Astrocyte of the spinal cord (primary cell): ENCODE data around the gene ARHGEF3.

ENCODE experiments used
- DNase-seq: peaks from one replicate; pipeline ENCODE4 v3.0.0; 2011; ENCODE audit warnings: low read depth, low spot score
- H3K4me3 ChIP-seq: 2 replicates; pipeline ENCODE4 v1.5.1; 2011; ENCODE audit warnings: low read depth, mild to moderate bottlenecking, low read length, moderate library complexity
- CTCF ChIP-seq: IDR thresholded peaks from 2 replicates; pipeline ENCODE4 v1.5.1; 2012; ENCODE audit warnings: low read depth, mild to moderate bottlenecking, low read length, inconsistent platforms
- in situ Hi-C: cut with HindIII; loops from 2 replicates; pipeline ENCODE4 v1.10.0; 2017; ENCODE audit warnings: low sequenced_read_pairs

Gene ARHGEF3

DNA sequence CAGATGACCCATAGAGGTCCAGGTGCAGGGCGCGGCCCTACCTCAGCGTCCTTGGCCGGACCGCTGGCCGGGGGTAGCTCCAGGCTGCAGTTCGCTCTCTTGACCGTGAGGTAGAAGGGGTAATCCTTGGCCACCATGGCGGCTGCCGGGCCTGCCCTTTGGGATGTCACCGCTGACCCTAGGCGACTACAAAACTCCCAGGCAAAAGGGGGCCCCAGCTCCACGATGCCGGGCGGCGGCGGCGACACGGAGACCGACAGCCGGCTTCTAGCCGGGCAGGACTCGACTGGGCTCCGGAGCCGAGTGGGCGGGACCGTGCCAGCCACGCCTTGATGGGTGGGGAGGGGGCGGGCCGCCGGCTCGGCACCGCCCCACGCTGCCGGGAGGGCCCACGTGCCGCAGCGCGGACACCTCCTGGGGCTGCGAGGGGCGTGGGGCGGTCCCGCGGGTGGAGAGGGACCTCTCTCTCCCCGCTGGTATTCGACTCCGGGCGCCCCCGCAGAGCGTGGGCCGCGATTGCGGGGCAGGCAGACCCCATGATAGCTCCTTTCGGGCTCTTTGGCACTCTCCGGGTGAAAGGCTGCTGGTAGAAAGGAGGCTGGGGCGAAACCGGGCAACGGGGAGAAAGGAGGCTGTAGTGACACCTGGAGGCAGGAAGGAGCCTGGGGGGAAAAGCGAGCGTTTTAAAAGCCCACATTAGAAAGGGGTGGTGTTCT lies at the start of gene ARHGEF3:
ARHGEF3 (minus strand) TSS at position 288 of the 716 bp plus-strand sequence; CDS start at position 137, 151 bp downstream.
- in situ Hi-C loops = no loop called here
- H3K4me3 ChIP-seq = peak within 1 kb of the TSS; percentile 77
- peak; percentile 78 for DNase-seq
- TF ChIP-seq CTCF = peak; percentile 58

- TF ChIP-seq CTCF = no peak
- in situ Hi-C loops = no loop called here
These were observed 47.9 kb upstream of the ARHGEF3 start for GRCh38 chr3:56849698-56850097.

GRCh38 chr3:56845505-56845904 lies 43.8 kb upstream of the ARHGEF3 start:
- in situ Hi-C loops = no loop called here
- no peak overlapping the region for H3K4me3 ChIP-seq
- no peak for TF ChIP-seq CTCF
- no peak for DNase-seq

More at GRCh38 chr3:56849698-56850097, 47.9 kb upstream of the ARHGEF3 start:
- DNase-seq = no peak
- no peak overlapping the region for H3K4me3 ChIP-seq

DNA sequence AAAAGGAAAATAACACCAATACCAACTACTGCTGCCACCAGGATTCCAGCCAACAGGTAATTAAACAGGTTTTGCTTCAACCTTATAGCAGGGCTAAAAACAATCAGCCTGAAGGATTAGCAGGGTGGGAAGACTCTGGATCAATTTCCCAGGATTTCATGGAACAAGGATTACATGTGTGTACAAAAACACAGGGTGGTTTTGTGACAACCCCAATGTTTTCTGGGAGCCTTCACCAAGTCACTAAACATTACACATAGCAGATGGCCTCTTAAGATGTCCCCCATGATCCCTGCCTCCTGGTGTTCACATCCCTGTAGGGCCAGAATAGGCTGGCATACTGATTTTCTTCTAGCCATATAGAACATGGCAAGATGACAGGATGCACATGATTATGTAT lies 42.8 kb upstream of the ARHGEF3 start:
- in situ Hi-C loops = no loop called here
- no peak for DNase-seq
- TF ChIP-seq CTCF = no peak

GRCh38 chr3:56839784-56840715 lies 38.3 kb upstream of the ARHGEF3 start:
- no peak for TF ChIP-seq CTCF
- in situ Hi-C loops = no loop called here
- DNase-seq = peak; percentile 33
- no peak overlapping the region for H3K4me3 ChIP-seq

More for the DNA sequence above, 42.8 kb upstream of the ARHGEF3 start:
- H3K4me3 ChIP-seq = no peak overlapping the region

- no peak overlapping the region for H3K4me3 ChIP-seq
- in situ Hi-C loops = no loop called here
- no peak for TF ChIP-seq CTCF
- DNase-seq = no peak
These were observed 36.7 kb upstream of the ARHGEF3 start for GRCh38 chr3:56838448-56838847.
